ENCODE results near the gene WNT5A.

WNT5A gene

GRCh38 chr3:55516392-55517030, 29.4 kb upstream of the WNT5A start:
- Histone ChIP-seq H3F3A (ENCODE audit: insufficient read depth, low read length) (no peaks in the 10 kb centered on the region), H3K9me2 (ENCODE audit: low read depth, low read length) (no peaks in the 10 kb centered on the region), H3K9ac (ENCODE audit: low read length) (no peak overlapping the region), H3K4me1 (ENCODE audit: insufficient read depth, low read length, severe bottlenecking) (peaks cover under 1% of the 10 kb centered on the region), H3K4me3 (ENCODE audit: low read depth, low read length, poor library complexity, severe bottlenecking) (no peak overlapping the region), H3K79me2 (ENCODE audit: insufficient read depth, low read length) (no peaks in the 10 kb centered on the region), H3K9me3 (ENCODE audit: low read length) (no peaks in the 10 kb centered on the region), H3K4me2 (ENCODE audit: low read length) (no peak overlapping the region), H3K36me3 (ENCODE audit: insufficient read depth, low read length) (no peaks in the 10 kb centered on the region), H3K27ac (ENCODE audit: low read depth, low read length, poor library complexity, severe bottlenecking) (no peak overlapping the region), H4K20me1 (ENCODE audit: insufficient read depth, low read length) (no peaks in the 10 kb centered on the region), H2AFZ (ENCODE audit: low read length) (no peak overlapping the region), H3K27me3 (ENCODE audit: insufficient read depth, low read length) (no peaks in the 10 kb centered on the region; the same call in 1 of the 2 replicates)
- TF ChIP-seq EZH2 (IDR thresholded peaks at IDR 0.05; ENCODE audit: borderline replicate concordance, low read length) (no peak), CTCF (IDR thresholded peaks at IDR 0.05; ENCODE audit: low read length) (no peak)

GRCh38 chr3:55515550-55516246, 28.6 kb upstream of the WNT5A start:
- H3K4me2 ChIP-seq (ENCODE audit: low read length): no peak overlapping the region
- H3K4me1 ChIP-seq (ENCODE audit: insufficient read depth, low read length, severe bottlenecking): no peaks in the 10 kb centered on the region
- no peak overlapping the region for H3K9ac ChIP-seq (ENCODE audit: low read length)
- H3F3A ChIP-seq (ENCODE audit: insufficient read depth, low read length): no peaks in the 10 kb centered on the region
- H2AFZ ChIP-seq (ENCODE audit: low read length): no peak overlapping the region
- no peaks in the 10 kb centered on the region for H3K79me2 ChIP-seq (ENCODE audit: insufficient read depth, low read length)
- no peaks in the 10 kb centered on the region; the same call in 1 of the 2 replicates for H3K27me3 ChIP-seq (ENCODE audit: insufficient read depth, low read length)
- H3K27ac ChIP-seq (ENCODE audit: low read depth, low read length, poor library complexity, severe bottlenecking): no peak overlapping the region
- H3K9me2 ChIP-seq (ENCODE audit: low read depth, low read length): no peaks in the 10 kb centered on the region
- H3K36me3 ChIP-seq (ENCODE audit: insufficient read depth, low read length): no peaks in the 10 kb centered on the region
- no peaks in the 10 kb centered on the region for H3K9me3 ChIP-seq (ENCODE audit: low read length)
- TF ChIP-seq EZH2 (IDR thresholded peaks at IDR 0.05; ENCODE audit: borderline replicate concordance, low read length): no peak
- TF ChIP-seq CTCF (IDR thresholded peaks at IDR 0.05; ENCODE audit: low read length): no peak
- no peak overlapping the region for H3K4me3 ChIP-seq (ENCODE audit: low read depth, low read length, poor library complexity, severe bottlenecking)
- no peaks in the 10 kb centered on the region for H4K20me1 ChIP-seq (ENCODE audit: insufficient read depth, low read length)

GRCh38 chr3:55514962-55515361, 27.9 kb upstream of the WNT5A start:
- Histone ChIP-seq H3K4me3 (ENCODE audit: low read depth, low read length, poor library complexity, severe bottlenecking) (no peak overlapping the region), H3K9ac (ENCODE audit: low read length) (no peak overlapping the region), H3K4me1 (ENCODE audit: insufficient read depth, low read length, severe bottlenecking) (no peaks in the 10 kb centered on the region), H3K4me2 (ENCODE audit: low read length) (no peak overlapping the region), H3F3A (ENCODE audit: insufficient read depth, low read length) (no peaks in the 10 kb centered on the region), H3K9me3 (ENCODE audit: low read length) (no peaks in the 10 kb centered on the region), H3K27me3 (ENCODE audit: insufficient read depth, low read length) (no peaks in the 10 kb centered on the region; the same call in 1 of the 2 replicates), H3K9me2 (ENCODE audit: low read depth, low read length) (no peaks in the 10 kb centered on the region), H3K27ac (ENCODE audit: low read depth, low read length, poor library complexity, severe bottlenecking) (no peak overlapping the region), H4K20me1 (ENCODE audit: insufficient read depth, low read length) (no peaks in the 10 kb centered on the region), H3K79me2 (ENCODE audit: insufficient read depth, low read length) (no peaks in the 10 kb centered on the region), H3K36me3 (ENCODE audit: insufficient read depth, low read length) (no peaks in the 10 kb centered on the region), H2AFZ (ENCODE audit: low read length) (no peak overlapping the region)
- no peak for TF ChIP-seq EZH2 (IDR thresholded peaks at IDR 0.05; ENCODE audit: borderline replicate concordance, low read length)
- TF ChIP-seq CTCF (IDR thresholded peaks at IDR 0.05; ENCODE audit: low read length): no peak

Measured in OCI-LY1 (cell line).